HS-5 (cell line): Measurements from ENCODE around the gene PCSK5.

ENCODE experiments used
- DNase-seq: peaks from one replicate; pipeline ENCODE4 v3.0.0-alpha.2; 2012; ENCODE audit warnings: low read depth

The PCSK5 gene

GRCh38 chr9:76138360-76138759 lies 247.9 kb downstream of the PCSK5 start:
- no peak for DNase-seq

GRCh38 chr9:76143834-76144233 lies 253.4 kb downstream of the PCSK5 start:
- DNase-seq = no peak

GRCh38 chr9:76150013-76150412 lies 259.5 kb downstream of the PCSK5 start:
- no peak for DNase-seq

DNA sequence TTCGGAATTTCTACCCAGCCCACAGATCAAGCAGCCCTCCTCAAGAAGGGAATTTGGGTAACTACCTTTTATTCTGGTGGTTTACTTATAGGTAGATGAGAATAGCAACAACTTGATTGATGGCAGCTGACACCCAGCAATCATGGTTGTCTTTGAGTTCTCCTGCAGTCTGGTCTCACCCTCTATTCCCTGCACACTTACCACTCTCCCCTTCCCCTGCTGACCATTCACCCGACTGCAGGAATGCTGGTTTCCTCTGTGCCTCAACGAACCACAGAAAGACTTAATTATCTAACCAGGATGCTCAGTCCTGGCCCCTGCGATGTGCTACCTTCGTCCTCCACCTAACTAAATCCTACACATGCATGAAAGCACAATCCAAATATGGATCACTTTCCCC lies 260.8 kb downstream of the PCSK5 start:
- DNase-seq = no peak

- DNase-seq = no peak
Observed at GRCh38 chr9:76153339-76153738, 262.9 kb downstream of the PCSK5 start.

DNA sequence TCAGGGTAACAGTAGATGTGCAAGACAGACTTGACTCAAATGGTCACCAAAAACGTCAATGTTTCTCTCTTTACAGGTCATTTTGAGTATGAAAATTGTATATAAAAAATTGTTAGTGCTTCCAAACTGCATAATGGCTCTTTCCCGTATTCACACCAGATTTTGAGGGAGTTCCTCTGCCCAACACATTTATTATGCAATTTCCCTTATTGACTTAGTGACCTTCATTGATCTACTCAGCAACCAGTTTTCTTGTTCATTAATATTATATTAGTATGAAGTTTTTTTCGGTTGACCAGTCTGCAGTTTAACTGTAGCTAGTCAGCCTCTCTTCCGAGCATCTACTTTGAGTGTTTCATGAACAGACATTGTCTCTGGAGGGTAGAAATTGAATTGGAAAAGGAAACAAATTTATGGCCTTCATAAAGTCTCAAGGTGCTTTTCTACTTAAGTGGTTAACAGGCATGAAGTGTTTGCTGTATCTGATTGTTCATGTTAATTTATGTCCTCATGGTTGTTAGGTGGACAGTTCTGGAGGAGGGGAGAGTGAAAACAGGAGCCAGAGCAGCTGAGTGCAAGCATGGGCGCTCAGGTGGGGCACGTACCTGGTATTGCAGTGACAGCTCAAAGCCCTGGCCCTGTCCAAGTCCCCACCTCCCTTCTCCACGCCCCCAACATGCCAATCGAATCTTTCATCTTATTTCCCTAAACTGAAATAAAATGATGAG lies 263.6 kb downstream of the PCSK5 start:
- DNase-seq = no peak

- DNase-seq = no peak
Observed at GRCh38 chr9:76155361-76155760, 264.9 kb downstream of the PCSK5 start.

DNA sequence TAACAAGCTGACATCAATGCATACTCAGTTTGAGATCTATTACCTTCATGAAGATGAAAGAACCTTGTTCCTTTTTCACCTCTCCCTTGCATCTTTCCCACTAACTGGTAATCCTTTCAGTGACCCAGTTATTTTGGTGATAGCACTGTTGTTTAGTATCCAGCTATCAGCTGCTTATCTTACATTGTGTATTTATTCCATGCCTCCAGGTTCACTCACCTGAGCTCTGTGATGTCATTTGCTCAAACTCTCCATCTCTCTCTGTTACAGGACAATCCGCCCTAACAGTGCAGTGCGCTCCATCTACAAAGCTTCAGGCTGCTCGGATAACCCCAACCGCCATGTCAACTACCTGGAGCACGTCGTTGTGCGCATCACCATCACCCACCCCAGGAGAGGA lies 268.2 kb downstream of the PCSK5 start:
- no peak for DNase-seq

- DNase-seq = no peak
Observed at GRCh38 chr9:76159293-76159926, 268.9 kb downstream of the PCSK5 start.

- DNase-seq = no peak
Observed at GRCh38 chr9:76161106-76161505, 270.6 kb downstream of the PCSK5 start.

DNA sequence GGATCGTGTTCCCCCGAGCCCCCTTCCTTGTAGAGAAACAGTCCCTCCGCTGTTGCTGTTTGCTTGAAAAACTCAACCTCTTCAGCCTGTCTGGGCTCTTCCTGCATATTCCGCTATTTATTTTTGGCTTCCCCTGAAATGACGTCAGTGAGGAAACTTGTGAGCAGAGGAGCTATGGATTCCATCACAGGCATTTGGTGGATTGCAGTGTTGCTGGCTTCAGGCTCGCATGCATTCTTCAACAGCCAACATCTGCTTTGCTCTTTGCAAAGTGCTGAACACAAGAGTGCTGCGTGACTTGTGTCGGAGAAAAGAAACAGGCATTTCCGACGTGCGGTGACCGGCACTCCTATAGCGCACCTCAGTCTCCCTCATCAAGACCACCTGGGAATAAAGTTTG lies 271.1 kb downstream of the PCSK5 start:
- DNase-seq = no peak

DNA sequence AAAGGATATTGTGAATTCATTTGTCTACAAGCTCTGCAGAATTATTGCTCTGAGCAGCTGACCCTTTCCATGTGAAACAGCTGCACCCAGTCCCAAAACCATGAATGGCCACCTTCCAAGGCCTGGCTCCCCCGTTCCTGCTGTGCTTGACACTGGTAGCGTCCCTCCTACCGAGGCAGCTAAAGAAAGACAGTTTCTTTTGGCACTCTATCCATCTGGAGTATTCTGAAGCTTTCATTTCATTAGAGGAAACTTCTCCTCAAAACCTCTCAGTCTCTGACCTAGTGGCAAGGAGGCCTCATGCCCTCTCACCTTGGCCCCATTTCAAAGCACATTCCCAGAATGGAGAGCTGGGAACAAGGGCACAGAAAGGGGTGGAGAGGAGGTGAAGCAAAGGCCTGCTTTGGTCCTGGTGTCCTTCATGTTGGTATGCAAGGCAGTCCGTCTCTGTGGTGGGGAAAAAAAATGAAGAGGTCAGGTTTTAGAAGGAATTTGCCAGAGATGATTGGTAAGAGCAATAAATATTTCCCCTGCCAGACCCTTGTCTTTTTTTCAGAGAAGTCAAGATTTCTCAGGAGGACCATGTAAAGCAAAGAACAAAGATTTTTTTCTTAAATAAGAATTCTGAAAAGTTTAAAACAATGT lies 271.7 kb downstream of the PCSK5 start:
- DNase-seq = no peak

- no peak for DNase-seq
Observed at GRCh38 chr9:76162751-76163500, 272.5 kb downstream of the PCSK5 start.

- no peak for DNase-seq
Observed at GRCh38 chr9:76166526-76166925, 276.1 kb downstream of the PCSK5 start.

GRCh38 chr9:76176171-76176570 lies 285.7 kb downstream of the PCSK5 start:
- no peak for DNase-seq

- DNase-seq = no peak
Observed at GRCh38 chr9:76177931-76178330, 287.5 kb downstream of the PCSK5 start.

- DNase-seq = no peak
Observed at GRCh38 chr9:76180541-76180940, 290.1 kb downstream of the PCSK5 start.

DNA sequence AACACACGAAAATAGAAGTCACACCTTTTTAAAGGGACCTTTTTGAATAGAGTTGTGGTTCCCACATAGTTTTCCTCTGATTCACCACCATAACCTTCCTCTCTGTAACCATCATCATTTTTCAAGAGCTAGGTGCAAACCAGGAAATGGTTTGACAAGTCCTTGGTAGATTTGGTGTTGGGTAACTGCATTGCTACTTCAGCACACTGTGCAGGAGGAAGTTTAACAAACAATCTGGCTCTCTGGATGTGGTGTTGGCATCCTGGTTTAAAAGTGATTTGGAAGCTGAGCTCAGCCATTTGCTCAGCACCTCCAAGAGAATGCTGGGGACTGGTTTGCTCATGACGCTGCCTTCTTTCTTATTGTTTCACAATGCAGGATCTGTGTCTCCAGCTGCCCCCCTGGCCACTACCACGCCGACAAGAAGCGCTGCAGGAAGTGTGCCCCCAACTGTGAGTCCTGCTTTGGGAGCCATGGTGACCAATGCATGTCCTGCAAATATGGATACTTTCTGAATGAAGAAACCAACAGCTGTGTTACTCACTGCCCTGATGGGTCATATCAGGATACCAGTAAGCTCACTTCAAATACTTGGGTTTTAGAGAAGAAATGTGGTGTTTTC lies 290.7 kb downstream of the PCSK5 start:
- peak; percentile 23 for DNase-seq

GRCh38 chr9:76181781-76182180 lies 291.3 kb downstream of the PCSK5 start:
- no peak for DNase-seq

- no peak for DNase-seq
Observed at GRCh38 chr9:76185432-76185831, 295.0 kb downstream of the PCSK5 start.

DNA sequence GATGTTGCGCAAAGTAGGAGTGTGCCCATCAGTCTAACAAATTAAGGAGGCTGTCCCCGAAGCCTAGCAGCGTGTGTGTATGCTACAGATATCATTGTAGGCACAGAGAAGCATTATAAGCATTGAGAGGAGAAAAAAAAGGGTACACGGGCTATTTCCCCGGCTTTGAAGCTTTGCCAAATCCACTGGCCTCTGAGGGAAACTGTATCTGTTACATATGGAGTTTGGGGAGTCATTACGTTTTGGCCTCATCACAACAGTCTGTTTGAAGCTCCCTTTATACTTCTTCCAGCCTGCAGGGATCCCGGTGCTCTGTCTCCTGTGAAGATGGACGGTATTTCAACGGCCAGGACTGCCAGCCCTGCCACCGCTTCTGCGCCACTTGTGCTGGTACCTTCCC lies 297.8 kb downstream of the PCSK5 start:
- no peak for DNase-seq

GRCh38 chr9:76188905-76189304 lies 298.4 kb downstream of the PCSK5 start:
- no peak for DNase-seq
